NCI-H2081 treated with DMSO at 0.1 percent for 48 hours (cell line): Measurements from ENCODE around the gene ASXL2.

ENCODE experiments used
- DNase-seq: peaks from one replicate; lab custom pipeline; 2025; lab: John Stamatoyannopoulos, UW

ASXL2 gene

DNA sequence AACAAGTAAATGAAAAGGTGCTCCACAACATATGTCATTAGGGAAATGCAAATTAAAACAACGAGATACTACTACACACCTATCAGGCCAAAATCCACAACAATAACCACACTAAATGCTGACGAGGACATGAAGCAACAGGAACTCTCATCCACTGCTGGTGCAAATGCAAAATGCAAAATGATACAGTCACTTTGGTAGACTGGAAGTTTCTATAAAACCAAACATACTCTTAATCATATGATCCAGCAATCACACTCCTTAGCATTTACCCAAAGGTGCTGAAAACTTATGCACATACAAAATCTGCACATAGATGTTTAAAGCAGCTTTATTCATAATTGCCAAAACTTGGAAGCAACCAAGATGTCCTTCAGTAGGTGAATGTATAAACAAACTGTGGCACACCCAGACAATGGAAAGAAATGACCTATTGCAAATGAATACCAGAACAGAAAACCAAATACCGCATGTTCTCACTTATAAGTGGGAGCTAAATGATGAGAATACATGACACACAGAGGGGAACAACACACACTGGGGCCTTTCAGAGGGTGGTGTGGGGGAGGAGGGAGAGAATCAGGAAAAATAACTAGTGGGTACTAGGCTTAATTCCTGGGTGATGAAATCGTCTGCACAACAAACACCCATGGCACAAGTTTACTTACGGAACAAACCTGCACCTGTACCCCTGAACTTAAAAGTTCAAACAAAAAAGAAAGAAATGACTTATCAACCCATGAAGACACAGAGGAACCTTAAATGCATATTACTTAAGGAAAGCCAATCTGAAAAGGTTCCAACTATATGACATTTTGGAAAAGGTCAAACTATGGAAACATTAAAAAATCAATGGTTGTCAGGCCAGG lies 80.4 kb downstream of the ASXL2 start:
- DNase-seq, result no peak

DNA sequence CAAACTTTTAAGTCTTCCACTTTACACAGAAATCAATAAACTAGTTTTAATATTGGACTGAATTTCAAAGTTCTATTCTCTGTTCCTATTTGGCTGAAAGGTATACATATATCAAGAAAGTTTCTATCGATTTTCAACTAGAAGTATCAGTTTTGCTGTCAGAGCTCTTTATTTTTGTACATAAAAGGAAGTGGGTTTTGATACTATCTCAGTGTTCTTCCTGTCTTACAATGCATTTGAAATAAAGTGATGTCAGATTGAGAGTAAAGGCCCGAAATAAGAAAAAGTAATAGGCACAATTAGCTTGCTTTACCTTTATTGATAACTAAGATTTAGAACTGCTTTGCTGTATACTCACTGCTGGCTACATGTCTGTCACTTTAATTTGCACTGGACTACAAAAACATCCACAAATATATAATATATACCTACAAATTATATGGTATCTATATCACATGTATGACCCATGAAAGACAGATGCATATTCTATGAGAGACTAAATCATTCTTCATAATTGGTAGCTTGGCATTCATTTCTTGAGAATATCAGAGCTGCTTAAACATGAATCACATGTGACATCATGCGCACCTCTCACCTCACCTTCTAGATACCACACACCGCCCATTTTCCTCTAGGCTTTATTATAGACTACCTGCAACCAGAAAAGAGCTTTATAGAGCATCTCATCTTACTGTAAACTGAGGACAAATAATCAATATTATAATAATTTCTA lies 83.6 kb downstream of the ASXL2 start:
- DNase-seq, result no peak

DNA sequence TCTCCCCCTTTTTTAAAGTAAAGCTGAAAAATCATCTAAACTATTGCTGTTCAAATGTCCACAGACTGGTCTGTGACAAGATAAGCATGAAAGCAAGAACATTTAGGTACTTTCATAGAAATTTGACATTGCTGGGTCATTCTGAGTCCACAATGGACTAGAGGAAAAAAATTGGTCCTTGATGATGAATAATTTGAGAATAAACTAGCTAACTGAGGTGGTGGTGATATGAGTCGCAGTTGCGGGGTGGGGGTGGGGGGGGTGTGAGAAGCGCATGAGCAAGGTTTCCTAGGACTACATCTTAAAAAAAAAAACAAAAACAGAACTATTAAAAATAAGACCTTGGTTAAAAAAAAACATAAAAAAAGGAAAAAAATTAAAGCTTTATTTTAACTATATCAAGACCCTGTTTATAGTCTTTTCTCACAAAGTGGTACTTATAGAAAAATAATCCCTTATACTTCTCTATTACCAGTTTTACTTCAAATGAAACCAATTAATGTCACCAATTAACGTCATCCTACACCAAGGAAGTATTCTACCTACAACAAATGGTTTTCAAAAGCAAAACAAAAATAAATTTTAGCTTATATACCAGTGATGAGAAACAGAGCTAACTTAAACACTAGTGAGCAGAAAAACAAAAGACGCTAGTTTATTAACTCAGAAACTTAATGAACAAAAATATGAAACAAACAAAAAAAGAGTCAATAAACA lies 88.1 kb downstream of the ASXL2 start:
- no peak for DNase-seq

DNA sequence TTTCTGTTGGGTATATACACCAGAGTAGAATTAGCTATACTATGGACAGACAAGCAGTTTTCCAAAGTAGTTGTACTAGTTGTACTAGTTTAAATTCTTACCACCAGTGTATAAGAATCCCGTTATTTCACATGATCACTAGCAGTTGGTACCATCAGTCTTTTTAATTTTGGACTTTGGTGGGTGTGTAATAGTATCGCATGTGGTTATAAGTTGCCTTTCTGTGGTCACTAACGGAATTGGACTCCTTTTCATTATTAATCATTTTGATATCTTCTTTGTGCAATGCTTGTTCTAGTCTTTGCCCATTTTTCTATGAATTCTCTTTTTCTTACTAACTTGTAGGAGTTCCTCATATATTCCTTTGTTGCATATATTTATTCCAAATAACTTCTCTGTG lies 89.8 kb downstream of the ASXL2 start:
- no peak for DNase-seq

DNA sequence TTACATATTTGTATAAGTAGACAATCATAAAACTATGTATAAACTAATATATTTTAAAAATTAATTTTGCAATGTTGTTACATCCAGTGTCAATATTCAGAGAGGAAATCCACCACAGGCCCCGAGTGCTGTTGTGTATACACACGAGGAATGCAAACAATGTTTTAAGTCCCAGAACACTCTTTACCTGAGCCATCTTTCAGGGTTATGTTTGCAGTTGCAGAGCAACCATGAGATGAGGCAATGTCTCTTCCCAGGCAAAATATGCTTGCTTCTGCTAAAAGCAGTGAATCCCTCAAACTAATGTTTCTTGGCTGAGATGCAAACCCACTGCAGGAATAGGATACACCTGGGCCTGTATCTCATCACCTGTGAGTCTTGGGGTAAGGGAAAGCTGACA lies 91.3 kb downstream of the ASXL2 start:
- DNase-seq, result no peak

DNA sequence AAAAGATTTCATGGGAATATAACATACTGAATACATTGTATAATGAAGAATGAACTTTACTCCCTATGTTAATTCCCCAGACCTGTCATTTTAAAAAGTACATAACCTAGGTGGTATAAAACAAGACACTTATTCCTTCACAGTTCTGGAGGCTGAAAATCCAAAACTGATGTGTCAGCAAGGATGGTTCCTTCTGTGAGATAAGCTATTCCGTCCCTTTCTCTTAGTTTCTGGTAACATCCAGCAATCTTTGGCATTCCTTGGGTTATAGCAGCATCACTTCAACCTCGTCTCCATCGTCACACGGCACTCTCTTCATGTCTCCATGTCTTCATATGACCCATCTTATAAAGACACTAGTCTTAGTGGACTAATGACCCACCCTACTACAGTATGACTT lies 93.9 kb downstream of the ASXL2 start:
- no peak for DNase-seq

DNA sequence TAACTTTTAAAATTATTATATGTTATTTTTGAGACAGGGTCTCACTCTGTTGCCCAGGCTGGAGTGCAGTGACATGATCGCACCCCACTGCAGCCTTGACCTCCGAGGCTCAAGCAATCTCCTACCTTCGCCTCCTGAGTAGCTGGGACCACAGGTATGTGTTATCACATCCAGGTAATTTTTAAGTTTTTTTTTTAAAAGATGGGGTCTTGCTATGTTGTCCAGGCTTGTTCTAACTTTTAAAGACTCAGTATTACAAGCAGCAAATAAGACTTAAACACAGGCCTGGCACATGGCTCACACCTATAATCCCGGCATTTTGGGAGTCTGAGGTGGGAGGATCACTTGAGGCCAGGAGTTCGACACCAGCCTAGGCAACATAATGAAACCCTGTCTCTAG lies 101.2 kb downstream of the ASXL2 start:
- DNase-seq, result no peak

DNA sequence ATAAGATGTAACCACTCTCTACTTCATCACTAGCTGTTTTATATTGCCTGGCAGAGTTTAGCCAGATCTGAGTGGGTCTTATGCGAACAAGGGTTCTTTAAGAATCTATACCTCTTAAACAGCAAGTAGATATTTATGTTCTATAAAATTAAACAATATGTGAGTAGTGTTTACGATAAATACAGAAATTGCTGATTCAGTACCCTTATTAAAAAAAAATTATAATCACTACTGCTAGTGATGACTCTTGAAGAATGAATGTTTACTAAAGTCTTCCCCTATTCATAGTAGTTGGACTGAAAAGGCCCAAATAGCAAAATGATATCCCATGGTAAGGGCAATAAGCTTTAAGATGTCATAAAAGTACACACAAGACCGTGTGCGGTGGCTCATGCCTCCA lies 106.2 kb downstream of the ASXL2 start:
- DNase-seq, result no peak

DNA sequence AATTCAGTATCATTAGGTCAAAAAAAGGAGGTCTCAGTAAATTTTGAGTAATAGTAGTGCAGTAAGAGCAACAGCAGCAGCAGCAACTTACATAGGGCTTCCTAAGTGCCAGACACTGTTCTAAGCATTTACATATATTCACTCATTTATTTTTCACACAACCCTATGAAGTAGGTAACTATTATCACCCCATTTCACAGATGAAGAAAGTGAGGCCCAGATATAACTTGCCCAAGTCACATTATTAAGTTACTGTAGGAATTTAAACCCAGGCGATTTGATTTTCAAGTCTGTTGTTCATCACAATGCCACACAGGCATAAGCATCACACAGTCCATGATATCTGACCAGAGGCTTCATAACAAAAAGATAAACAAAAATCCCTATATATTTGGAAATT lies 114.7 kb downstream of the ASXL2 start:
- no peak for DNase-seq

DNA sequence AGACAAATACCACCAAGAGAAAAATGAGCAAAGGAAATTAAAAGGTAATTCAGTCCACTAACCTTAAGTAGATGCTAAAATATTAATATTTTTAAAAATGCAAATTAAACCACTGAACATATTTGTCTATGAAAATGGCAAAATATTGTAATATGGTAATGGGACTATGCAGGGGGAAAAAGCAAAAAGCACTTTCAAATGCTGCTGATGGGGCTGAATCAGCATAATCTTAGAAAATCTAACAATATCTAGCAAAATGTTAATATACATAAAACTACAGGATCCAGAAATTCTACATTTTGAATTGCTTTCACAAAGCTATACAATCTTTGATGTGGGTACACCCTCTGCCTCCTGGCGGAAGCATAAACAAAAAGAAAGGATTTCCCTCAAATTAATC lies 118.0 kb downstream of the ASXL2 start:
- no peak for DNase-seq

DNA sequence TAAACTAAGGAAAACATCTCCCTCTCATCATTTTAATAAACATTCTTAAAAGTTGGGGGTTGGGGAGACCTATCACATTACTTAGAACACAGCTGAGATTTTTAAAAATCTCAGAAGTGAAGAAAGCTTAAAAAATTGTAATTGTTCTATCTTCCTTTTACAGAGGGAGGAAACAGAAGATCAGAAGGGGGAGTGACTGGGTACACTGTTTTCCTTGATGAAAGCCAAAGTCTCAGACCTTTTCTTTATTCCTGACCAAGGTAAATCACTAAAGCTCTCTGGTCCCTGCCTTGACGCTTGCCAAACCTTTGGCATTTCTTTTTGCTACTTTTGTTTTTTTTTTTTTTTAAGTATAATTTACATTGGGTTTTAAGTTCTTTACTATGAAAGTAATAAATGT lies 119.9 kb downstream of the ASXL2 start:
- no peak for DNase-seq

DNA sequence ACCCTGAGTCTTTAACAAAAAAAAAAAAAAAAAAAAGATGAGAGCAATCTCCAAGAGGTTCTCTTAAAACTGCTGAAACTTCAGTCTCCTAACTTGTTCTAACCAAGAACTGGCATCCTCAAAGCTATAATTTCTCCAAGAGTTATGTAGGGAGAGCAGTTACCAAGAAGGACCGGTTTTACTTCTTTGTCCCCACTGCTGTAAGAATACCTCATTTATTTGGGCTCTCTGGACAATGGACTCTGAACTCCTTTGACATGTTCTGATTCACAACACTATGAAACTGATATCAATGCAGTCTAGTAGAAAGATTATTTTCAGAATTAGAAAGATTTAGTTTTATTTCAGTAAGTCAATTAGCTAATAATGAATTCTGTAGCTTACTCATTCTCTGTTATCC lies 120.4 kb downstream of the ASXL2 start:
- no peak for DNase-seq

DNA sequence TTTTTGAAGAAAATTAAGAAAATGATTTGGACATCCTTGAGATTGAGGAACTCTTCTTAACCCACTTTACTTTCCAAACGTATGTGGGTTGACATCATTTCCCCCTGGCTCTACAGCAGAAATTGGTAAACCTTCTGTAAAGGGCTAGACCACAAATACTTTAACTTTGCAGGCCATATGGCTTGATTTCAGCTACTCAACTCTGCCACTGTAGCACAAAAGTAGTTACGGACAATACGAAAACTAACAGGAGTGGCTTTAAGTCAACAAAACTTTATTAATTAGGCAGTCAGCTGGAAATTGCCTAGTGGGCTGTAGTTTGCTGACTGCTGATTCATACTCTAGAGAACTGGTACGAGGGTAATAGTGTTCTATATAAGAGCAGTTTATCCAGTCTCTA lies 121.8 kb downstream of the ASXL2 start:
- no peak for DNase-seq

DNA sequence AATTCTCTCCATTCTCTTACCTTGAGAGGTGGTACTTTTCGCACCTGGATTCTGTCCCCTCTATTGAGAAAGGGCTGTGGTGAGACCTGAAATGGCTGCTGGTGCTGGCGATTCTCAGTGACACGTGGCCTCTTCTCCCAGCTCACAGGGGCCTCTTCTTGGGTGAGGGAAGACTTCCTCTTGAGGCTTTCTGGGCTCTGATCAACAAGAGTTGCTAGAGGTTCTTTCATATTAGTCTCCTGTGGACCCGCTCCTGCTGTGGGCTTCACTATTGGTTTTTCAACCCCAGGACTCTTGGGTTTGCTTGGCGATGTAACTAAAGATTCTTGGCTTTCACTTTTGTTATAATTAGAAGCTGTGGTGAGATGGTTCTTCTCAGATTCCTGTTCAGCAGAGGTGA lies 128.6 kb downstream of the ASXL2 start:
- DNase-seq, result no peak

DNA sequence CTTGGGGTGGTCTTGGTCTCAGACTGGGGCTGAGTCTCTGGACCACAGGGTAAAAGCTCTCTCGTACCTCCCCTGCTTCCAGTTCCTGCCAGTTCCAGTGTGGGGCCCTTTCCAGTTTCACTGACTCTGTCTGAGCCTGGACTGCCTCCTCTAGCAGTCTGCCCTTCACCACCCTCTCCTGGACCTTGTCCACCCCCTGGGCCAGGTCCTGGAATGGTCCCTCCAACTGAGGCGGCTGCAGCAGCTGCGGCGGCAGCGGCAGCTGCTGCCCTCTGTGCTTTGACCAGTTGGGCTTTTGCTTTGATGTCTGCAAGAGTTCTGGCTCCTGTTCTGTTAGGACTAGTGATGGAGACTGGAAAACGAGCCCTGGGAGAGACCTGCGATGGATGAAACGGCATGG lies 134.2 kb downstream of the ASXL2 start:
- no peak for DNase-seq

DNA sequence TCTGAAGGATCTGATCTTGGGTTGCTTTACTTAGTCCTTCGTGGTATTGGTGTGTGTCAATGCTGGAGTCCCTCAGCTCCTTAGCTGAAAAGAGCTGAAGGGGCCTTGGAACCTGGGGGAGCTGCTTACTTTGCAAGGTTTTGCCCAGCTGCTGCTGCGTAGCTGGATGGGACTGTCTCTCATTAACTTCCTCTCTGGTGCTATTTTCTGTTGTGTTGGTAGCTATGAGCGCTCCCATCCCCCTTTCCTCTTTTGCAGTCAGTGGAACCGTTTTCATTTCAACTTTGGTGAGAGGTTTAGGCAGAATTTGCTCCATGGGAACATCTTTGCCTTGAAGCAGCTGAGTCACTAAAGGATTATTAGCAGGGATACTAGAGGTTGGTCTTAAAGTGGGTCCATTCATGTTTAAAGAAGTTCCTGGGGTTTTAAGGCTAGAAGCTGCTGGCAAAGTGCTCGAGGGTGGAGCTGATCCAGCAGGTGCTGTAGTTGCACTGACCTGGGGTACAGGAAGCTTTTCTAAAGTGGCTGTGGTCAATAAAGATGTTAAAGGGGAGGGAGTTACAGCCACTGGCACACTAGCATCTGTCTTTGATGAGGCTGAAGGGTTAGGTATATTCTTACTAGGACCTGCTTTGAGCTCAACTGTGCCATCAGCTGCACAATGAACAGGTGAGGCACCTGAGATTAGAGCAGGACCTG lies 135.0 kb downstream of the ASXL2 start:
- no peak for DNase-seq

DNA sequence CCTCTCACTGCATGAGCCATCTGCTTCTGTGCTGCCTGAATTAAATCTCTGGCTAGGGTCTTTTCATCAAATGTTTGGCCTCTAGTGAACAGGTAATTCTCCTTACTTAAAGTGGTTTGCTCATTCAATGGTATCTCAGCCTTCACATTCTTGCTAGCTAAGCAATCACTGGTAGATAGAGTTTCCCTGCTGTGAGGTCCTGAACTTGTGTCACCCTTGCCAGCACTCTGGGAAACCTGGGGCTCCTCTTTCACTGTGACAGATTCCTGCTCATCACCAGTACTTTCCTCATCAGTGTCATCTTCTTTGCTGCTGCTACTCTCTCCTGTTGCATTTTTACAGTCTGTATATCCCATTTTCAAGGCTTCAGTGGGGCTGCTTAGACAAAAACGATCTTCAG lies 135.8 kb downstream of the ASXL2 start:
- no peak for DNase-seq

DNA sequence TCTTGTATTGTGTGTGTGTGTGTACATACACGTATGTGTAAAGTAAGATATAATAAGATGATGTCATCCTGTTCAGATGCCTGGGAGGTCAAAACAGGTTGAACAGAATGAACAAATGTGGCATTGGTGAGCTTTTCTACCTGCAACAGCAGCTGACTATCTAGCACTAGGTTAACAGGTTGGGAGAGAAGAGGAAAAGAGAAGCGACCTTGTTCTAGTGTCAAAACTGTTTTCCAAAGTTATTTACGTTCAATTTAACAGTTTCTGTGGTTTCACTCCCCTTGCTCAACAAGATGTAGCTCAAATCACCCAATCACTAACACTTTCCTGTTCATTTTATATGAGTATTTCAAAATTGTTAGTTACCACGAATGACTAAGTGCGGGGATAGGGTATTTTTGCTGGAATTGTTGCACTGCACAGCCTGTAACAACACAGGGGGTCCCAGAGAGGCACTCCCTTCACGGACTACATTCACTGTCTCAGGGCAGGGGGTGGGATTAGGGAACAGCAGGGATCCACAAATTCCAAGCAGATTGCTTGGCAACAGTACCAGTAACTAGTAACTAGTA lies 137.4 kb downstream of the ASXL2 start:
- DNase-seq, result no peak

DNA sequence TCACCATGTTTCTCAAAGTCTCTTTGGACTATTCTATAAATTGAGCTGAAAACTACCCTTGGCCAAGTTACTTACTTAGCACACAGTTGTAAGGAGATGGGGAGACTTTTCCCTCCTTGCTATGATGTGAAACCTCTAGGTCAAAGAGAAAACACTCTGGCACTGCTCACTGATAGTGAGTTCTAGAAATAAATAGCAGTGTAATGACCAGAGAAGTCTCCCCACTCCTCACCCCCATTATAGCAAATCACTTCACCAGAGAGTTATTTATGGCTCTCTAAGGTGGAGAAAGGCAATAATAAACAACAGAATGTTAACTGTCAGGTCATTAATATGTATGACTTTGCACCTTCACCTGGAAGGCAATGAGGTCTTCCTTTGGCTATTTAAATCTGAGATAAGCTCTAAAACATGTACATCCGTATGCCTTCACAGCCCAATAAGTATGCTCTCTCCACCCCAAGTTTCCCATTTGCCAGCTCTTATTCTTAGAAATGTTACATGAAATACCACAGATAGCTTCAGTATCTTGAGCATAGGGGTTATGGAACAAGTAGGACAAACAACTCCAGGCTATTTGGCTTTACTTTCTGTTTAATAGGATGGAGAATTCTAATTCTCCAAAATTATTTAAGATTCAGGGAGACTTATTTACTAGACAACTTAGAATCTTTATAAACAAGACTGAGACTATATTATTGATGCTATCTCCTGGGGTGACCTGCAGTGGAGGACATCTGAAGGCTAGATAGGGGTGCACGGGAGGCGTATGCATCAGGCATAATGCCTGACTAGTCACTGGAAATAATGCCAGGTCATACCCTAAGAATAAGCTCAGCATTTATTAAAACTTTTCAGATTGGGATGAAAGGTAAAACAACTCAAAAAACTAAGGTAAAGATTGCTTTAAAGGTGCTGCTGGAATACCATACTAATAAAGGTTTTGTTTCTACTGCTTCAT lies 139.6 kb downstream of the ASXL2 start:
- DNase-seq, result no peak

DNA sequence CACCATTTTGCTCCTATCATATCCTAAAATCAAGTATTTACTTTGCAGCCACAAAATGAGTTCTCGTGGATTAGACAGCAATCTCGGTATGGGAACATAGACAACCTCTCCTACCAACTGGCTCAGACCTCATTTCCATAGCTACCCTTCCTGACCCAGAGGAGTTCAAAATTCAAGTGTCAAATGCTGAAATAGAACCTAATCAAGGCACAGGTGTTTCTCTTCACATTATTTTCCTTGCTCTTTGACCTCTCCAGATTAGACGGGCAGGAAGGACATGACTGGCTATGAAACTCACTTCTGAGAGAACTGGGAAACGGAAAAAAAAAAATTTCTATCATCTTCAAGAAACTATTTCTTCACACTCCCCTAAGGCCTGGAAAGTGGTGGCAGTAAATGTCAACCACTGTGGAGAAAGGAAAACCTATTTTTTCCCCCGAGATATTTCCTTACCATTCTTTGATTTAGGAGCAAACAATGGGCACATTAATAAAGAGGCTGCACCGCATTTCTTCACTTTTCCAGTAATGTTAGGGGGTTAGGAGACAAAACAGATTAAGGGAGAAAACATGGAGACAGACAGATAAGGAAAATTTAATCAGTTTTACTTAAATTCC lies 141.3 kb downstream of the ASXL2 start:
- DNase-seq, result no peak
